GM12878 (cell line): ENCODE data around the gene MARCKSL1. TPM values are rescaled to one million over a fixed set of nuclear protein-coding genes. Genes with fewer than 3 reads are reported as not detected.

Source experiments
- ASH2L ChIP-seq: fragments of 300-600, 200-600 bp; sonication (generic); IDR thresholded peaks from 2 replicates; pipeline ENCODE4 v1.6.1; 2017; ENCODE audit warnings: low read depth, mild to moderate bottlenecking, borderline replicate concordance
- CBX3 ChIP-seq: fragments of 200-600 bp; sonication (generic); IDR thresholded peaks from 2 replicates; pipeline ENCODE4 v1.6.1; 2016; ENCODE audit warnings: low read depth, borderline replicate concordance
- CBX5 ChIP-seq: sonication (generic); IDR thresholded peaks from 2 replicates; pipeline ENCODE4 v1.6.1; 2016; ENCODE audit warnings: low read depth, moderate library complexity, mild to moderate bottlenecking, inconsistent platforms
- CHD2 ChIP-seq: IDR thresholded peaks from 2 replicates; pipeline ENCODE4 v1.6.1; 2011; ENCODE audit warnings: low read depth, low read length, improper control_type of control experiment, borderline replicate concordance
- DPF2 ChIP-seq: fragments of 450-650 bp; IDR thresholded peaks from 2 replicates; pipeline ENCODE4 v1.6.1; 2017; ENCODE audit warnings: mild to moderate bottlenecking
- EED ChIP-seq: sonication (generic); IDR thresholded peaks from 2 replicates; pipeline ENCODE4 v1.6.1; 2016; ENCODE audit warnings: antibody characterized with exemption, low read depth
- EGR1 ChIP-seq, 2 experiments: IDR thresholded peaks; 1 replicate in 1 of 2; 2 replicates in 1 of 2; pipeline ENCODE4 v1.6.1; 2011 to 2012; ENCODE audit warnings: low read depth in 2 of 2, low read length in 2 of 2, borderline replicate concordance in 1 of 2, mild to moderate bottlenecking in 1 of 2, moderate library complexity in 1 of 2
- EP300 ChIP-seq, 2 experiments: fragments of 150-350 bp in 1 of 2; IDR thresholded peaks; 2 replicates each; pipeline ENCODE4 v1.6.1; 2011 to 2012; ENCODE audit warnings: low read depth in 2 of 2, low read length in 2 of 2, borderline replicate concordance in 1 of 2, improper control_type of control experiment in 1 of 2, inconsistent platforms in 1 of 2; ENCODE audit not compliant: control insufficient read depth in 1 of 2
- IKZF2 ChIP-seq, 2 experiments: fragments of 450-650 bp; IDR thresholded peaks; 2 replicates each; pipeline ENCODE4 v1.6.1; 2017; ENCODE audit warnings: mild to moderate bottlenecking in 2 of 2, moderate library complexity in 2 of 2
- LARP7 ChIP-seq: fragments of 450-650 bp; IDR thresholded peaks from 2 replicates; pipeline ENCODE4 v1.6.1; 2017; ENCODE audit warnings: mild to moderate bottlenecking
- MEF2A ChIP-seq: IDR thresholded peaks from 2 replicates; pipeline ENCODE4 v1.6.1; 2011; ENCODE audit warnings: low read depth, mild to moderate bottlenecking, low read length, moderate library complexity; ENCODE audit not compliant: insufficient read depth
- MEF2B ChIP-seq: fragments of 450-650 bp; IDR thresholded peaks from 2 replicates; pipeline ENCODE4 v1.6.1; 2018; ENCODE audit warnings: mild to moderate bottlenecking, moderate library complexity; ENCODE audit not compliant: partially characterized antibody, poor library complexity, severe bottlenecking
- MTA2 ChIP-seq: fragments of 450-650 bp; IDR thresholded peaks from 2 replicates; pipeline ENCODE4 v1.6.1; 2016; ENCODE audit warnings: low read depth, mild to moderate bottlenecking, moderate library complexity
- NFYB ChIP-seq: IDR thresholded peaks from 2 replicates; pipeline ENCODE4 v1.6.1; 2011; ENCODE audit warnings: low read depth, mild to moderate bottlenecking, low read length, improper control_type of control experiment, moderate library complexity; ENCODE audit not compliant: insufficient read depth
- NR2C2 ChIP-seq: IDR thresholded peaks from 2 replicates; pipeline ENCODE4 v1.6.1; 2011; ENCODE audit warnings: borderline replicate concordance, low read depth; ENCODE audit not compliant: control insufficient read depth, insufficient read length
- SIX5 ChIP-seq: IDR thresholded peaks from 2 replicates; pipeline ENCODE4 v1.6.1; 2011; ENCODE audit warnings: mild to moderate bottlenecking, low read depth, low read length, moderate library complexity; ENCODE audit not compliant: severe bottlenecking
- polyA plus RNA-seq, 11 experiments: library from polyadenylated mRNA; depleted of rRNA in 4 of 11; unstranded in 6 of 11; stranded (reverse) in 5 of 11; fragments of >200 nt; fragmentation: Nextera tagmentation in 4 of 11; fragmentation: Illumina TruSeq in 1 of 11; extraction: Ambion mirVana in 4 of 11; extraction: Trizol in 1 of 11; gene quantifications; 1 replicate in 1 of 11; 2 replicates in 10 of 11; pipeline versions ENCODE4 v1.2.1 to v1.2.3, GENCODE V29; 2011 to 2016; ENCODE audit warnings: inconsistent platforms in 2 of 11, missing spikeins in 2 of 11, low read depth in 1 of 11
- total RNA-seq, 4 experiments: library from RNA; depleted of rRNA in 3 of 4; stranded (reverse); fragments of >200 nt in 3 of 4; fragmentation: Illumina TruSeq in 1 of 4; extraction: Trizol in 1 of 4; gene quantifications; 2 replicates each; pipeline versions ENCODE4 v1.2.1 to v1.2.3, GENCODE V29; 2013 to 2021
- TF ChIP-seq, protein P1 (sequence below): fragments of 450-650 bp; conservative IDR thresholded peaks from 2 replicates; pipeline ENCODE4 v1.6.1; 2017; ENCODE audit warnings: mild to moderate bottlenecking, moderate library complexity
- TF ChIP-seq, protein P2 (sequence below): fragments of 450-650 bp; IDR thresholded peaks from 2 replicates; pipeline ENCODE4 v1.6.1; 2017; ENCODE audit warnings: mild to moderate bottlenecking, moderate library complexity
- TF ChIP-seq, protein P3 (sequence below): fragments of 450-650 bp; IDR thresholded peaks from 2 replicates; pipeline ENCODE4 v1.6.1; 2017; ENCODE audit warnings: borderline replicate concordance
- TF ChIP-seq, protein P4 (sequence below): IDR thresholded peaks from 2 replicates; pipeline ENCODE4 v1.6.1; 2012; ENCODE audit warnings: low read length, inconsistent platforms

Gene MARCKSL1
- total and polyA plus RNA-seq, 10 of the 15 experiments (the other 5 are each of a cell fraction or from before 2014, with no cell fraction given), result 14.5 to 225 (median 158) TPM

DNA sequence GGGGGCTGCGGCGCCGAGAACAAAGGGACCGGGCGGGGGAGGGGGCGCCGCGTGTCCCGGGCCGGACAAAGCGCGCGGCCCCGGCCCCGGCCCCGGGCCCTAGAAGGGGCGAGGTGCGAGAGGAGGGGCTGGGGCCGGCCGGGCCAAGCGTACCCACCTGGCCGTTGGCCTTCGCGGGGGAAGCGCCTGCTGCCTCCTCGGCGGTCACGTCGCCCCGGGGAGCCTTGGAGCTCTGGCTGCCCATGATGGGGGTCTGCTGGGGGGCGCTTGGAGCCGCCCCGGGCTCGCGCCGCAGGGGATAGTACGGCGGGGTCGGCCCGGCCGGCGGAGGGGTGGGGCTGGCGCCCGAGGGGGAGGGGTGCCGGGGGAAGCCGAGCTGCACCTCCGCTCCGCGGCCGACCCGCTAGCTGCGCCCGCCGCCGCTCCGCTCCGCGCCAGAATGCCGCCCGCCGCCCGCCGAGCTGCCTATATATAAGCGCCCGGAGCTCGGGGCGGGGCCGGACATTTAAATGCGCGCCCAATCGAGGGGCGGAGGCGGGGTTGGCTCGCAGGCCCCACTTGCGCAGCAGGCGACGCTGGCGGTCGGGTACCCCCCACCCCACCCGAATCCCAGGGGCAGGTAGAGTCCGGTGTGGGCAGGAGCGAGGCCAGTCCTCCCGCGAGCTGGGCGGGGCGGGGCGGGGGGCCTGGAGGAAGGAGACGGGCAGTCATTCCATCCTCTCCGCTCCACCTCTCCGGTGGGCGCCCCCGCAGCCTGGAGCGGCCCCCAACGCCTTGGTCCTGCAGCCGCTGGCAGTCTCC, at the start of gene MARCKSL1 (continued):
- TF ChIP-seq, protein P1, sequence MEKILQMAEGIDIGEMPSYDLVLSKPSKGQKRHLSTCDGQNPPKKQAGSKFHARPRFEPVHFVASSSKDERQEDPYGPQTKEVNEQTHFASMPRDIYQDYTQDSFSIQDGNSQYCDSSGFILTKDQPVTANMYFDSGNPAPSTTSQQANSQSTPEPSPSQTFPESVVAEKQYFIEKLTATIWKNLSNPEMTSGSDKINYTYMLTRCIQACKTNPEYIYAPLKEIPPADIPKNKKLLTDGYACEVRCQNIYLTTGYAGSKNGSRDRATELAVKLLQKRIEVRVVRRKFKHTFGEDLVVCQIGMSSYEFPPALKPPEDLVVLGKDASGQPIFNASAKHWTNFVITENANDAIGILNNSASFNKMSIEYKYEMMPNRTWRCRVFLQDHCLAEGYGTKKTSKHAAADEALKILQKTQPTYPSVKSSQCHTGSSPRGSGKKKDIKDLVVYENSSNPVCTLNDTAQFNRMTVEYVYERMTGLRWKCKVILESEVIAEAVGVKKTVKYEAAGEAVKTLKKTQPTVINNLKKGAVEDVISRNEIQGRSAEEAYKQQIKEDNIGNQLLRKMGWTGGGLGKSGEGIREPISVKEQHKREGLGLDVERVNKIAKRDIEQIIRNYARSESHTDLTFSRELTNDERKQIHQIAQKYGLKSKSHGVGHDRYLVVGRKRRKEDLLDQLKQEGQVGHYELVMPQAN, result peak; percentile 59; the same call in 1 of the 2 replicates
- TF ChIP-seq MTA2 (no peak), MEF2B (no peak), SIX5 (no peak), CHD2 (no peak), LARP7 (peak; percentile 46; the same call in 1 of the 2 replicates), IKZF2 (IDR thresholded peaks at IDR 0.05) (no peak), NR2C2 (no peak), CBX5 (no peak), MEF2A (no peak), ASH2L (no peak), CBX3 (no peak), EGR1 (IDR thresholded peaks at IDR 0.05; ENCODE audit: borderline replicate concordance in 1 of 2, low read depth in 2 of 2, low read length in 2 of 2) (peak in 1 of 2 experiments; percentile 51; a peak in 1 of 3 replicates), EED (no peak), DPF2 (no peak), NFYB (peak; percentile 74; the same call in 1 of the 2 replicates), EP300 (IDR thresholded peaks at IDR 0.05; ENCODE audit: borderline replicate concordance in 1 of 2, control insufficient read depth in 1 of 2, low read depth in 2 of 2, low read length in 2 of 2) (no peak)
- TF ChIP-seq, protein P2, sequence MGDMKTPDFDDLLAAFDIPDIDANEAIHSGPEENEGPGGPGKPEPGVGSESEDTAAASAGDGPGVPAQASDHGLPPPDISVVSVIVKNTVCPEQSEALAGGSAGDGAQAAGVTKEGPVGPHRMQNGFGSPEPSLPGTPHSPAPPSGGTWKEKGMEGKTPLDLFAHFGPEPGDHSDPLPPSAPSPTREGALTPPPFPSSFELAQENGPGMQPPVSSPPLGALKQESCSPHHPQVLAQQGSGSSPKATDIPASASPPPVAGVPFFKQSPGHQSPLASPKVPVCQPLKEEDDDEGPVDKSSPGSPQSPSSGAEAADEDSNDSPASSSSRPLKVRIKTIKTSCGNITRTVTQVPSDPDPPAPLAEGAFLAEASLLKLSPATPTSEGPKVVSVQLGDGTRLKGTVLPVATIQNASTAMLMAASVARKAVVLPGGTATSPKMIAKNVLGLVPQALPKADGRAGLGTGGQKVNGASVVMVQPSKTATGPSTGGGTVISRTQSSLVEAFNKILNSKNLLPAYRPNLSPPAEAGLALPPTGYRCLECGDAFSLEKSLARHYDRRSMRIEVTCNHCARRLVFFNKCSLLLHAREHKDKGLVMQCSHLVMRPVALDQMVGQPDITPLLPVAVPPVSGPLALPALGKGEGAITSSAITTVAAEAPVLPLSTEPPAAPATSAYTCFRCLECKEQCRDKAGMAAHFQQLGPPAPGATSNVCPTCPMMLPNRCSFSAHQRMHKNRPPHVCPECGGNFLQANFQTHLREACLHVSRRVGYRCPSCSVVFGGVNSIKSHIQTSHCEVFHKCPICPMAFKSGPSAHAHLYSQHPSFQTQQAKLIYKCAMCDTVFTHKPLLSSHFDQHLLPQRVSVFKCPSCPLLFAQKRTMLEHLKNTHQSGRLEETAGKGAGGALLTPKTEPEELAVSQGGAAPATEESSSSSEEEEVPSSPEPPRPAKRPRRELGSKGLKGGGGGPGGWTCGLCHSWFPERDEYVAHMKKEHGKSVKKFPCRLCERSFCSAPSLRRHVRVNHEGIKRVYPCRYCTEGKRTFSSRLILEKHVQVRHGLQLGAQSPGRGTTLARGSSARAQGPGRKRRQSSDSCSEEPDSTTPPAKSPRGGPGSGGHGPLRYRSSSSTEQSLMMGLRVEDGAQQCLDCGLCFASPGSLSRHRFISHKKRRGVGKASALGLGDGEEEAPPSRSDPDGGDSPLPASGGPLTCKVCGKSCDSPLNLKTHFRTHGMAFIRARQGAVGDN, result peak; percentile 85
- TF ChIP-seq, protein P3, sequence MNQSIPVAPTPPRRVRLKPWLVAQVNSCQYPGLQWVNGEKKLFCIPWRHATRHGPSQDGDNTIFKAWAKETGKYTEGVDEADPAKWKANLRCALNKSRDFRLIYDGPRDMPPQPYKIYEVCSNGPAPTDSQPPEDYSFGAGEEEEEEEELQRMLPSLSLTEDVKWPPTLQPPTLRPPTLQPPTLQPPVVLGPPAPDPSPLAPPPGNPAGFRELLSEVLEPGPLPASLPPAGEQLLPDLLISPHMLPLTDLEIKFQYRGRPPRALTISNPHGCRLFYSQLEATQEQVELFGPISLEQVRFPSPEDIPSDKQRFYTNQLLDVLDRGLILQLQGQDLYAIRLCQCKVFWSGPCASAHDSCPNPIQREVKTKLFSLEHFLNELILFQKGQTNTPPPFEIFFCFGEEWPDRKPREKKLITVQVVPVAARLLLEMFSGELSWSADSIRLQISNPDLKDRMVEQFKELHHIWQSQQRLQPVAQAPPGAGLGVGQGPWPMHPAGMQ, result no peak
- TF ChIP-seq, protein P4, sequence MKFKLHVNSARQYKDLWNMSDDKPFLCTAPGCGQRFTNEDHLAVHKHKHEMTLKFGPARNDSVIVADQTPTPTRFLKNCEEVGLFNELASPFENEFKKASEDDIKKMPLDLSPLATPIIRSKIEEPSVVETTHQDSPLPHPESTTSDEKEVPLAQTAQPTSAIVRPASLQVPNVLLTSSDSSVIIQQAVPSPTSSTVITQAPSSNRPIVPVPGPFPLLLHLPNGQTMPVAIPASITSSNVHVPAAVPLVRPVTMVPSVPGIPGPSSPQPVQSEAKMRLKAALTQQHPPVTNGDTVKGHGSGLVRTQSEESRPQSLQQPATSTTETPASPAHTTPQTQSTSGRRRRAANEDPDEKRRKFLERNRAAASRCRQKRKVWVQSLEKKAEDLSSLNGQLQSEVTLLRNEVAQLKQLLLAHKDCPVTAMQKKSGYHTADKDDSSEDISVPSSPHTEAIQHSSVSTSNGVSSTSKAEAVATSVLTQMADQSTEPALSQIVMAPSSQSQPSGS, result no peak
